RWPE1 (cell line): ENCODE measurements around the gene TESK2.

ENCODE experiments used
- CTCF ChIA-PET: fragments of 350-600 bp; sonication (Branson Sonifier 250); formaldehyde crosslinking; extraction: SDS; loops from one replicate; lab custom pipeline; 2021; lab: Yijun Ruan, JAX
- POLR2A ChIA-PET: fragments of 400-600 bp; formaldehyde crosslinking; extraction: SDS; loops from one replicate; lab custom pipeline; 2020; ENCODE audit warnings: antibody characterized with exemption; ENCODE audit not compliant: low non-redundant PET; lab: Yijun Ruan, JAX
- DNase-seq: peaks from one replicate; pipeline ENCODE4 v3.0.0; 2012; ENCODE audit warnings: low spot score
- H3K27ac ChIP-seq: fragments of 450-650 bp; 2 replicates; pipeline ENCODE4 v1.5.1; 2017
- CTCF ChIP-seq: fragments of 450-650 bp; conservative IDR thresholded peaks from 2 replicates; pipeline ENCODE4 v1.5.1; 2017; ENCODE audit warnings: low read depth, mild to moderate bottlenecking

Gene TESK2

GRCh38 chr1:45359882-45360513 is 131.0 kb downstream of the TESK2 start:
- DNase-seq = peak; percentile 44
- ChIA-PET POLR2A (interaction anchor here (0.5 kb wide), 1 partner anchor 131 kb away, joined by 4 read pairs; no protein-coding TSS in a partner anchor), CTCF (interaction anchor here (0.6 to 3.2 kb wide), 9 partner anchors 10 to 454 kb away, joined by 3 to 60 read pairs (median 4); partner anchors contain the start of genes HPDL, MUTYH, TESK2 and TOE1)
- no peak overlapping the region for H3K27ac ChIP-seq
- no peak; the same call in none of the 2 replicates for TF ChIP-seq CTCF

- no peak for TF ChIP-seq CTCF
- POLR2A ChIA-PET = no interaction called here
- CTCF ChIA-PET = interaction anchor here (0.6 to 1.4 kb wide), 4 partner anchors 61 to 740 kb away, joined by 3 to 10 read pairs (median 4); no protein-coding TSS in a partner anchor
- H3K27ac ChIP-seq = no peak overlapping the region
- DNase-seq = no peak
Observed at GRCh38 chr1:45356186-45356585, 134.8 kb downstream of the TESK2 start.

DNA sequence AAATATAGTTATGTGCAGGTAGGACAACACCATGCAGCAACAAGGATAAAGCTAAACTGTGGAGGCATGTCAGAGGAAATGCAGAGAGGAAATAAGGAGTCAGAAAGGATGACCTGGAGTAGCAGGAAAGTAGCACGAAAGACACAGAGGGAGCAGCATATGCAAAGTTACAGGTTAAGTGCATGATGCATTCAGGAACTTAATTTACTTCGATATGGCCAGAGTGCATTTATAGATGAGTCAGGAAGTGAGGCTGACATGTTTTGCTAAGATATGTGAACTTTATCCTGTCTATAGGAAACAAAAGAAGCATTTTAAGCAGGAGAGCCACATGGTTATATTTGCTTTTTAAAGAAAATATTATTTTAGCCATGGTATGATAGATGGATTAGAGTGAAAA is 135.3 kb downstream of the TESK2 start:
- TF ChIP-seq CTCF = no peak
- no peak for DNase-seq
- no peak overlapping the region for H3K27ac ChIP-seq
- CTCF ChIA-PET = interaction anchor here (1.4 kb wide), 1 partner anchor 137 kb away, joined by 10 read pairs; no protein-coding TSS in a partner anchor
- POLR2A ChIA-PET = no interaction called here

DNA sequence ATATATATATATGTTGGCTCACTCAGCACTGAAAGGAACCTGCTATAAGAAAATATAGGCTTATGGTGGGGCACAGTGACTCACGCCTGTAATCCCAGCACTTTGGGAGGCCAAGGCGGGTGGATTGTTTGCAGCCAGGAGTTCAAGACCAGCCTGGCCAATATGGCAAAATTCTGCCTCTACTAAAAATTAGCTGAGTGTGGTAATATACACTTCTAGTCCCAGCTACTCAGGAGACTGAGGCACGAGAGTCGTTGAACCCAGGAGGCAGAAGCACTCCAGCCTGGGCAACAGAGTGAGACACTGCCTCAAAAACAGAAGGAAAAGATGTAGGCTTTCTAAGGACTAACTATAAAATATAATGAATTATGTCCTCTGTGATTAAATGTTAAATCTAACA is 136.1 kb downstream of the TESK2 start:
- TF ChIP-seq CTCF = no peak
- POLR2A ChIA-PET = no interaction called here
- CTCF ChIA-PET = interaction anchor here (1.1 kb wide), 1 partner anchor 136 kb away, joined by 3 read pairs; no protein-coding TSS in a partner anchor
- no peak for DNase-seq
- no peak overlapping the region for H3K27ac ChIP-seq

DNA sequence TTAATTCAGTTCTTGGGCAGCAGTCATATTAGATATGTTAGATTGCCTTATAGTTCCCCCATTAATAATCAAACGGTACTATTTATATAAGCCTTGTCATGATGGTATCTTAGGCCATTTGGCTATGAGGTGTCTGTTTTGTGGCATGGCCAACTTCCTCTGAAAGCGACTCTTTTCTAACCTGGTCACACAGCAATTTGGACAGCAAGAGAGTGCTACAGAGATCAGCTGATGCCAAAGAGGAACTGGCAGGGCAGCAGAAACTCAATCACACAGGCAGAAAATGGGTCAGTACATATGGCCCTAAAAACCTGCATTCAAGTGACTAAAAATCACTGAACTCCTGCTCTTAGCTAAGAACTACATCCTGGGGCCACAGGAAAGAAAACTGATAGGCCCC is 137.3 kb downstream of the TESK2 start:
- ChIA-PET CTCF (interaction anchor here (1.2 kb wide), 1 partner anchor 140 kb away, joined by 4 read pairs; no protein-coding TSS in a partner anchor), POLR2A (no interaction called here)
- DNase-seq = no peak
- no peak for TF ChIP-seq CTCF
- H3K27ac ChIP-seq = no peak overlapping the region

GRCh38 chr1:45351508-45351907 is 139.5 kb downstream of the TESK2 start:
- no peak for DNase-seq
- H3K27ac ChIP-seq = no peak overlapping the region
- TF ChIP-seq CTCF = no peak
- ChIA-PET CTCF (no interaction called here), POLR2A (no interaction called here)
